GM12878 (cell line): ENCODE results near the gene ANXA2R. TPM values are rescaled to one million over a fixed set of nuclear protein-coding genes. Genes with fewer than 3 reads are reported as not detected.

Experiments used
- BCL11A ChIP-seq: IDR thresholded peaks from 2 replicates; pipeline ENCODE4 v1.6.1; 2011; ENCODE audit warnings: low read depth, low read length
- BHLHE40 ChIP-seq, 2 experiments: fragments of 450-650 bp in 1 of 2; IDR thresholded peaks; 2 replicates each; pipeline ENCODE4 v1.6.1; 2011 to 2017; ENCODE audit warnings: low read depth in 2 of 2, borderline replicate concordance in 1 of 2, improper control_type of control experiment in 1 of 2, low read length in 1 of 2, mild to moderate bottlenecking in 1 of 2
- CHD2 ChIP-seq: IDR thresholded peaks from 2 replicates; pipeline ENCODE4 v1.6.1; 2011; ENCODE audit warnings: low read depth, low read length, improper control_type of control experiment, borderline replicate concordance
- FOXK2 ChIP-seq: fragments of 450-650 bp; IDR thresholded peaks from 2 replicates; pipeline ENCODE4 v1.6.1; 2017; ENCODE audit warnings: mild to moderate bottlenecking, moderate library complexity
- HDGF ChIP-seq: fragments of 450-650 bp; IDR thresholded peaks from 2 replicates; pipeline ENCODE4 v1.6.1; 2016; ENCODE audit warnings: antibody characterized with exemption
- MXI1 ChIP-seq: fragments of 150-350 bp; IDR thresholded peaks from 2 replicates; pipeline ENCODE4 v1.6.1; 2011; ENCODE audit warnings: low read depth, mild to moderate bottlenecking, inconsistent platforms, low read length, improper control_type of control experiment
- NKRF ChIP-seq: fragments of 450-650 bp; conservative IDR thresholded peaks from 2 replicates; pipeline ENCODE4 v1.6.1; 2017; ENCODE audit warnings: mild to moderate bottlenecking, moderate library complexity
- RB1 ChIP-seq: fragments of 450-650 bp; formaldehyde crosslinking; IDR thresholded peaks from 2 replicates; pipeline ENCODE4 v1.6.1; 2017; ENCODE audit warnings: mild to moderate bottlenecking, borderline replicate concordance
- RBBP5 ChIP-seq: fragments of 200-600 bp; sonication (generic); conservative IDR thresholded peaks from 2 replicates; pipeline ENCODE4 v1.6.1; 2016
- REST ChIP-seq: IDR thresholded peaks from 2 replicates; pipeline ENCODE4 v1.6.1; 2012; ENCODE audit warnings: mild to moderate bottlenecking, low read depth, low read length
- STAT1 ChIP-seq: fragments of 450-650 bp; conservative IDR thresholded peaks from 2 replicates; pipeline ENCODE4 v1.6.1; 2014; ENCODE audit warnings: antibody characterized with exemption, mild to moderate bottlenecking
- ZBTB33 ChIP-seq: fragments of 450-650 bp; IDR thresholded peaks from 2 replicates; pipeline ENCODE4 v1.6.1; 2017; ENCODE audit warnings: mild to moderate bottlenecking
- ZNF592 ChIP-seq: fragments of 450-650 bp; IDR thresholded peaks from 2 replicates; pipeline ENCODE4 v1.6.1; 2017; ENCODE audit warnings: mild to moderate bottlenecking, moderate library complexity
- ZNF622 ChIP-seq: fragments of 450-650 bp; IDR thresholded peaks from 2 replicates; pipeline ENCODE4 v1.6.1; 2017; ENCODE audit warnings: mild to moderate bottlenecking, inconsistent platforms
- ZNF687 ChIP-seq: fragments of 450-650 bp; IDR thresholded peaks from 2 replicates; pipeline ENCODE4 v1.6.1; 2017; ENCODE audit warnings: mild to moderate bottlenecking, moderate library complexity
- polyA plus RNA-seq, 11 experiments: library from polyadenylated mRNA; depleted of rRNA in 4 of 11; unstranded in 6 of 11; stranded (reverse) in 5 of 11; fragments of >200 nt; fragmentation: Nextera tagmentation in 4 of 11; fragmentation: Illumina TruSeq in 1 of 11; extraction: Ambion mirVana in 4 of 11; extraction: Trizol in 1 of 11; gene quantifications; 1 replicate in 1 of 11; 2 replicates in 10 of 11; pipeline versions ENCODE4 v1.2.1 to v1.2.3, GENCODE V29; 2011 to 2016; ENCODE audit warnings: inconsistent platforms in 2 of 11, missing spikeins in 2 of 11, low read depth in 1 of 11
- total RNA-seq, 4 experiments: library from RNA; depleted of rRNA in 3 of 4; stranded (reverse); fragments of >200 nt in 3 of 4; fragmentation: Illumina TruSeq in 1 of 4; extraction: Trizol in 1 of 4; gene quantifications; 2 replicates each; pipeline versions ENCODE4 v1.2.1 to v1.2.3, GENCODE V29; 2013 to 2021

Gene ANXA2R
- total and polyA plus RNA-seq, 10 of the 15 experiments (the other 5 are each of a cell fraction or from before 2014, with no cell fraction given): 2.3 to 7.8 (median 4.4) TPM

- TF ChIP-seq MXI1: no peak
- TF ChIP-seq BHLHE40 (IDR thresholded peaks at IDR 0.05; ENCODE audit: borderline replicate concordance in 1 of 2, low read depth in 2 of 2, low read length in 1 of 2): no peak
- peak; percentile 51; the same call in 1 of the 2 replicates for TF ChIP-seq CHD2
- no peak for TF ChIP-seq HDGF
- TF ChIP-seq BCL11A: no peak
- TF ChIP-seq ZNF622: no peak
- no peak; the same call in 1 of the 2 replicates for TF ChIP-seq RB1
- TF ChIP-seq REST: no peak
- TF ChIP-seq RBBP5: no peak
- TF ChIP-seq NKRF: no peak
- TF ChIP-seq STAT1: no peak
- no peak for TF ChIP-seq ZBTB33
- no peak for TF ChIP-seq ZNF592
- TF ChIP-seq ZNF687: no peak
- no peak for TF ChIP-seq FOXK2
These were observed 32.2 kb downstream of the ANXA2R start (continued) for GRCh38 chr5:43007911-43008362.
